ENCODE data around the gene DYNC2LI1.

Gene DYNC2LI1

GRCh38 chr2:43819491-43820163, 45.8 kb downstream of the DYNC2LI1 start:
- no peak for DNase-seq

GRCh38 chr2:43822839-43823238, 49.0 kb downstream of the DYNC2LI1 start:
- no peak for DNase-seq

- no peak for DNase-seq
These were observed 49.9 kb downstream of the DYNC2LI1 start for GRCh38 chr2:43823751-43824150.

GRCh38 chr2:43824512-43824911, 50.7 kb downstream of the DYNC2LI1 start:
- no peak for DNase-seq

- no peak for DNase-seq
These were observed 51.2 kb downstream of the DYNC2LI1 start for GRCh38 chr2:43824951-43825493.

- DNase-seq = no peak
These were observed 52.0 kb downstream of the DYNC2LI1 start for GRCh38 chr2:43825841-43826240.

- DNase-seq = no peak
These were observed 52.7 kb downstream of the DYNC2LI1 start for GRCh38 chr2:43826305-43827250.

- DNase-seq = no peak
These were observed 57.9 kb downstream of the DYNC2LI1 start for GRCh38 chr2:43831543-43832294.

GRCh38 chr2:43832457-43832856, 58.6 kb downstream of the DYNC2LI1 start:
- no peak for DNase-seq

- DNase-seq = no peak
These were observed 63.2 kb downstream of the DYNC2LI1 start for GRCh38 chr2:43837033-43837432.

- no peak for DNase-seq
These were observed 64.2 kb downstream of the DYNC2LI1 start for GRCh38 chr2:43837831-43838559.

- DNase-seq = no peak
These were observed 64.9 kb downstream of the DYNC2LI1 start, which contains the start of the genes ABCG5 and ABCG8 for GRCh38 chr2:43838560-43839267. ABCG5 (minus strand) TSS chr2:43838839; CDS start chr2:43838679, 160 bp downstream. ABCG8 (plus strand) TSS chr2:43838971; CDS start chr2:43839054, 83 bp downstream.

- no peak for DNase-seq
These were observed 66.1 kb downstream of the DYNC2LI1 start for GRCh38 chr2:43839776-43840564.

GRCh38 chr2:43840965-43841364, 67.1 kb downstream of the DYNC2LI1 start:
- DNase-seq = no peak

- DNase-seq = no peak
These were observed 68.4 kb downstream of the DYNC2LI1 start for GRCh38 chr2:43841949-43842865.

- DNase-seq = no peak
These were observed 69.0 kb downstream of the DYNC2LI1 start for GRCh38 chr2:43842866-43843226.

GRCh38 chr2:43845181-43845580, 71.3 kb downstream of the DYNC2LI1 start:
- no peak for DNase-seq

GRCh38 chr2:43846140-43846793, 72.4 kb downstream of the DYNC2LI1 start:
- no peak for DNase-seq

GRCh38 chr2:43848214-43848613, 74.4 kb downstream of the DYNC2LI1 start:
- DNase-seq = no peak

All from NCI-H1930 (cell line).